MCF 10A (cell line): ENCODE results near the gene GAD2. TPM values are rescaled to one million over a fixed set of nuclear protein-coding genes. Genes with fewer than 3 reads are reported as not detected.

Experiments
- BruUV-seq: library from RNA; stranded (reverse); fragments of 400-500 nt; replicated peaks from 2 replicates; lab custom pipeline; 2021; lab: Mats Ljungman, UMichigan
- CTCF ChIA-PET: fragments of 300-600 bp; sonication (Branson Sonifier 250); formaldehyde crosslinking; extraction: SDS; loops from one replicate; lab custom pipeline; 2021; ENCODE audit warnings: antibody characterized with exemption, inconsistent platforms; lab: Yijun Ruan, JAX
- POLR2A ChIA-PET: fragments of 300-600, 350-650 bp; sonication (Branson Sonifier 250); formaldehyde crosslinking; extraction: SDS; loops from one replicate; lab custom pipeline; 2020; ENCODE audit warnings: antibody characterized with exemption, inconsistent platforms; lab: Yijun Ruan, JAX
- DNase-seq: peaks from one replicate; pipeline ENCODE4 v3.0.0-alpha.2; 2018; ENCODE audit not compliant: unreplicated experiment
- H3K27ac Mint-ChIP-seq: one replicate; pipeline ENCODE4 v1.8.0; 2022; ENCODE audit warnings: mild to moderate bottlenecking, low read depth, mixed read lengths; ENCODE audit not compliant: unreplicated experiment
- H3K27me3 Mint-ChIP-seq: one replicate; pipeline ENCODE4 v1.8.0; 2022; ENCODE audit warnings: mixed read lengths; ENCODE audit not compliant: insufficient read depth, unreplicated experiment
- H3K36me3 Mint-ChIP-seq: one replicate; pipeline ENCODE4 v1.8.0; 2022; ENCODE audit warnings: mild to moderate bottlenecking, moderate library complexity, mixed read lengths; ENCODE audit not compliant: insufficient read depth, unreplicated experiment
- H3K4me1 Mint-ChIP-seq: one replicate; pipeline ENCODE4 v1.8.0; 2022; ENCODE audit warnings: mixed read lengths; ENCODE audit not compliant: insufficient read depth, unreplicated experiment
- H3K4me3 Mint-ChIP-seq: one replicate; pipeline ENCODE4 v1.8.0; 2022; ENCODE audit warnings: mild to moderate bottlenecking, moderate library complexity, mixed read lengths; ENCODE audit not compliant: unreplicated experiment
- H3K9me3 Mint-ChIP-seq: one replicate; pipeline ENCODE4 v1.8.0; 2022; ENCODE audit warnings: mixed read lengths; ENCODE audit not compliant: unreplicated experiment
- intact Hi-C: fragments of 100-400 bp; cut with micrococcal nuclease; formaldehyde crosslinking; loops from 2 replicates; pipeline ENCODE4 v1.14.1; 2022
- total RNA-seq: library from RNA; stranded (reverse); gene quantifications from 2 replicates; pipeline ENCODE4 v1.2.3, GENCODE V29; 2022
- TF ChIP-seq, protein P1 (sequence below): fragments of 200-600 bp; IDR thresholded peaks from one replicate; pipeline ENCODE4 v1.8.0; 2022; ENCODE audit warnings: antibody characterized with exemption, mild to moderate bottlenecking; ENCODE audit not compliant: unreplicated experiment

Gene GAD2
- total RNA-seq, 1 experiment from 2014 or later = not detected

DNA sequence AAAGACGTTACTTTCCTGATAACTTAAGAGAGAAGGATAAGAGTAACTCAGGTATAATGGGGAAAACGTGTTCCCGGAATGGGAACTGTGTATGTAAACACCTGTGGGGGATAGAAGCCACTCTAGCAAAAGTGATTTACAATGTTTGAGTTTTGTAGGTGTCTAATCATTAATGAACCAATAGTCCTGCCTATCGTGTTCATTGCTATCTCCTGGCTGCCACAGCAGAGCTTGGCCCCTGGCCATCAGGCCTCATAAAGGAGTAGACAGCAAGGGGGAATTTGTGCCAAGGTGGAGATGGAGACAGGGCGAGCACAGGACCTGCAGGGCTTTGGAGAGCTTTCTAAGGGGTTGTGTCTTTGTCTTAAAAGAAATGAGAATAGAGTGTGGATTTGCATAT, 102.1 kb downstream of the GAD2 start:
- Mint-ChIP-seq H3K27me3 (peaks cover 93% of the 10 kb centered on the region), H3K36me3 (no peaks in the 10 kb centered on the region), H3K27ac (no peak overlapping the region), H3K4me1 (no peaks in the 10 kb centered on the region), H3K4me3 (no peak overlapping the region), H3K9me3 (no peaks in the 10 kb centered on the region)
- POLR2A ChIA-PET = no interaction called here
- CTCF ChIA-PET = no interaction called here
- no peak for DNase-seq
- BruUV-seq = no TSS peak
- TF ChIP-seq, protein P1, sequence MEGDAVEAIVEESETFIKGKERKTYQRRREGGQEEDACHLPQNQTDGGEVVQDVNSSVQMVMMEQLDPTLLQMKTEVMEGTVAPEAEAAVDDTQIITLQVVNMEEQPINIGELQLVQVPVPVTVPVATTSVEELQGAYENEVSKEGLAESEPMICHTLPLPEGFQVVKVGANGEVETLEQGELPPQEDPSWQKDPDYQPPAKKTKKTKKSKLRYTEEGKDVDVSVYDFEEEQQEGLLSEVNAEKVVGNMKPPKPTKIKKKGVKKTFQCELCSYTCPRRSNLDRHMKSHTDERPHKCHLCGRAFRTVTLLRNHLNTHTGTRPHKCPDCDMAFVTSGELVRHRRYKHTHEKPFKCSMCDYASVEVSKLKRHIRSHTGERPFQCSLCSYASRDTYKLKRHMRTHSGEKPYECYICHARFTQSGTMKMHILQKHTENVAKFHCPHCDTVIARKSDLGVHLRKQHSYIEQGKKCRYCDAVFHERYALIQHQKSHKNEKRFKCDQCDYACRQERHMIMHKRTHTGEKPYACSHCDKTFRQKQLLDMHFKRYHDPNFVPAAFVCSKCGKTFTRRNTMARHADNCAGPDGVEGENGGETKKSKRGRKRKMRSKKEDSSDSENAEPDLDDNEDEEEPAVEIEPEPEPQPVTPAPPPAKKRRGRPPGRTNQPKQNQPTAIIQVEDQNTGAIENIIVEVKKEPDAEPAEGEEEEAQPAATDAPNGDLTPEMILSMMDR = no peak
- intact Hi-C loops = no loop called here

DNA sequence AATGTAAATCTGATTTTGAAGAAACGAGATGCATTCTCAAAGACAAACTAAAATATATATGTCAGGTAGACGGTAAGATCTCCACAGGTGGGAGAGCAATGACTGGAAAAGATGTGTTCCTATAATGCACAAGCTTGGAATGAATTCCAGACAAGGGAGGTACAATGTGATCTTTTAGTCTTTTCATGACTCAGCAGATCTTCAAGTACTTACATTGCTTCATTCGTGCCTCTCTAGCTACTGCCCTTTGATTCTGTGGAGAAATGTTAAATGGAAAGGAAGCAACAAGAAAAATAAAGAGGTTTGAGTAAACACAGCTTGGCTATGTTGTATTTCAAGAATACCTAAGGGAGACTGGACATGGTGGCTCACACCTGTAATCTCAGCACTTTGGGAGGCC, 106.6 kb downstream of the GAD2 start:
- TF ChIP-seq, protein P1 = no peak
- Mint-ChIP-seq H3K4me1 (no peaks in the 10 kb centered on the region), H3K4me3 (no peak overlapping the region), H3K27me3 (peaks cover 81% of the 10 kb centered on the region), H3K27ac (no peak overlapping the region), H3K36me3 (no peaks in the 10 kb centered on the region), H3K9me3 (no peaks in the 10 kb centered on the region)
- intact Hi-C loops = no loop called here
- no TSS peak for BruUV-seq
- no peak for DNase-seq
- ChIA-PET POLR2A (no interaction called here), CTCF (interaction anchor here (1.3 kb wide), 1 partner anchor 13 kb away, joined by 3 read pairs; no protein-coding TSS in a partner anchor)

DNA sequence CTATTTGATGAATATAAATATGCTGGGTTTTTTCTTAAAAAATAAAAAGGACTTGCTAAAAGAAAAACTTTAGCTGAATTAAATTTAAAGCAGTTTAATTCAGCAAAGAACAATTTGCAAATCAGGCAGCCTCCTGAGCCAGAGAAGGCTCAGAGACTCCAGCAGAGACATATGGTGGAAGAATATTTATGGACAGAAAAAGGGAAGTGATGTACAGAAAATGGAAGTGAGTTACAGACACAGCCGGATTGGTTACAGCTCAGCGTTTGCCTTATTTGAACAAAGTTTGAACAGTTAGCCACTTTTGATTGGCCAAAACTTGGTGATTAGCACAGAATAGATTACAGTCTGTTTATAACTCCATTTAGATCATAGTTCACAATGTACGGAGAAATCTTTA, 110.3 kb downstream of the GAD2 start:
- TF ChIP-seq, protein P1 = no peak
- DNase-seq = no peak
- Mint-ChIP-seq H3K27ac (no peak overlapping the region), H3K9me3 (no peaks in the 10 kb centered on the region), H3K27me3 (peaks cover 83% of the 10 kb centered on the region), H3K36me3 (no peaks in the 10 kb centered on the region), H3K4me3 (no peak overlapping the region), H3K4me1 (no peaks in the 10 kb centered on the region)
- ChIA-PET CTCF (interaction anchor here (0.6 kb wide), 1 partner anchor 600 kb away, joined by 4 read pairs; no protein-coding TSS in a partner anchor), POLR2A (no interaction called here)
- intact Hi-C loops = no loop called here
- no TSS peak for BruUV-seq

DNA sequence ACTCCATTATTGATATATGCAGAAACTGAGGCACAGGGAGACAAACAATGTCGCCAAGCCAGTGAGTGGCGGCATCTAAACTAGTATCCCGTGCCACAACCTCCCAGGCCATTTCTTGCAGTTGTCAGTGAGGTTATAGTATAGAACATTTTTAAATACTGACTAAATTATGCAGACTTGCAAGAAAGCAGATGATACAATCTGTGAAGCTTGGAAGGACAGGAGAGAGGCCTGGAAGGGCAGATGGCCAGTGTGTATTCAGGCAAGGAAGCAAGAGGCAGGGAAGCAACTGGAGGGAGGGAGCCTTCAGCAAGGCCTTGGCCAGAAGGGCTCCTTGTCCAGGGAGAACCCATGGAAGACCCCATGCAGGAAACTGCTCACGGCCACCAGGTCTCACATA, 111.2 kb downstream of the GAD2 start:
- no peak overlapping the region for H3K4me3 Mint-ChIP-seq
- H3K36me3 Mint-ChIP-seq = no peaks in the 10 kb centered on the region
- ChIA-PET CTCF (no interaction called here), POLR2A (no interaction called here)
- peaks cover 78% of the 10 kb centered on the region for H3K27me3 Mint-ChIP-seq
- no peak for DNase-seq
- H3K27ac Mint-ChIP-seq = no peak overlapping the region
- no peaks in the 10 kb centered on the region for H3K9me3 Mint-ChIP-seq
- no TSS peak for BruUV-seq
- intact Hi-C loops = no loop called here
- no peaks in the 10 kb centered on the region for H3K4me1 Mint-ChIP-seq
- TF ChIP-seq, protein P1 = no peak
